ENCODE data around the gene BEX3.
A peak's percentile ranks its signal among the peaks of the same experiment; 100 is the strongest.
"Not testable (repeated sequence)": the region's sequence is repeated elsewhere in the genome, so short reads cannot be mapped to it uniquely, and the experiment has no call there.

BEX3 gene

DNA sequence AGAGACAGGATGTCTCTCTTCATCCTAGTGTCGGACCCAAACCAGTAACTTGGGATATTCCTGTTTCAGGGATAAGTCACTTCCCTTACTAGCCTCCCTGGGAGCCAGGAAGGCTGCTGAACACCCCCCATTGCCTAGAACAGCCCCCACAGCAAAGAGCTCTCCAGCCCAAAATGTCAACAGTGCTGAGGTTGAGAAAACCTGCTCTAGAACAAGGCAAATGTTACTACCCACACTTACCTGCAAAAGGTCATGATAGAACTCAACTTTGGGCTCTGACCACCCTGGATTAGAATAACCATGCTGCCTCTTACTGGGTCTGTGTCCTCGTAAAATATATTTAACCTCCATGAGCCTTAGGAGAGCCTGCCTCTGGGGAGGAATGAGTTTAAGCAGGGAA, 20.3 kb downstream of the BEX3 start:
- Mint-ChIP-seq H3K4me3 (no peak overlapping the region), H3K27me3 (peaks cover 0 to 25% of the 10 kb centered on the region in 2 donors), H3K9me3 (no peaks in the 10 kb centered on the region), H3K36me3 (ENCODE audit: insufficient read depth) (no peaks in the 10 kb centered on the region), H3K27ac (no peak overlapping the region), H3K4me1 (ENCODE audit: low read depth in 2 of 2) (no peaks in the 10 kb centered on the region)
- ATAC-seq (replicated peaks) = no peak
- no peak for DNase-seq

DNA sequence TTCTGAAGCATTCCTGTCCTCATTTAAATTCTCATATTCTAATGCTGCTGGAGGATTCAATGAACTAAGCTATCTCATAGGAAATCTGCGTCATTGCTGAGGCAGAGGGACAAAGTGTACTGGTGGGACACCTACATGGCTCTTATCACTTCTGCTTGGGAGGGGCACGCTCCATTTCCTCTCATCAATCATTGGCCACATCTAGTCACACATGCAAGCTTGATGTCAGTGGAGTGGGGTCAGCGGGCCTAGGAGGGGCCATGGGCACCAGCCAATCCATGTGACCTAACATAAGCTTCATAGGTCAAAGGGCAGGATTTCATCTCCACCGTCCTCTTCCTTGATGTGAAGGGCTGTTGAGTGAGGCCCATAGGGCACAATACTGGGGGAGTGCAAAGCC, 21.4 kb downstream of the BEX3 start:
- Mint-ChIP-seq H3K36me3 (ENCODE audit: insufficient read depth) (no peaks in the 10 kb centered on the region), H3K27me3 (peaks cover 0 to 21% of the 10 kb centered on the region in 2 donors), H3K9me3 (no peaks in the 10 kb centered on the region), H3K4me1 (ENCODE audit: low read depth in 2 of 2) (no peaks in the 10 kb centered on the region), H3K27ac (no peak overlapping the region), H3K4me3 (no peak overlapping the region)
- ATAC-seq (replicated peaks) (no peak), DNase-seq (no peak)

DNA sequence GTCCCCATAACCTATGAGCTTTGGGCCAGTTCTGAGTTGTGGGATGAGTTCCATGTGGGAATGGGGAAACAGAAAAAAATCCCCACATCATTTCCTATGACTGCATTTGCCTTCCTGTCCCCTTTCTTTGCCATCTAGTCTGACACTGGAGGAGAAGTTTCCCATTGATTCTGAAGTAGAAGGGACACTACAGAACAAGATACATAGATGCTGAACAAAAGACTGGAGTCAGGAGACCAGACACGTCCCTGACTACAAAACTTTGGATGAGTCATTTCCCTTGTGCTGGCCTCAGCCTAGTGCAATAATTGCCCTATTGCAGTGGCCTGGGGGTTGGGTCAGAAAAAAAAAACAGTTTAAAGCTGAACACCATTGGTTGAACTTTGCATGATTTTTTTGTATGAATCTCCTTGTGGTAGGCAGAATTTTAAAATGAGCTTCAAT, 22.1 kb downstream of the BEX3 start:
- Mint-ChIP-seq H3K4me3 (no peak overlapping the region), H3K27ac (no peak overlapping the region), H3K27me3 (peaks cover 0 to 16% of the 10 kb centered on the region in 2 donors), H3K36me3 (ENCODE audit: insufficient read depth) (no peaks in the 10 kb centered on the region), H3K4me1 (ENCODE audit: low read depth in 2 of 2) (no peaks in the 10 kb centered on the region), H3K9me3 (no peaks in the 10 kb centered on the region)
- DNase-seq (no peak), ATAC-seq (replicated peaks) (no peak)

DNA sequence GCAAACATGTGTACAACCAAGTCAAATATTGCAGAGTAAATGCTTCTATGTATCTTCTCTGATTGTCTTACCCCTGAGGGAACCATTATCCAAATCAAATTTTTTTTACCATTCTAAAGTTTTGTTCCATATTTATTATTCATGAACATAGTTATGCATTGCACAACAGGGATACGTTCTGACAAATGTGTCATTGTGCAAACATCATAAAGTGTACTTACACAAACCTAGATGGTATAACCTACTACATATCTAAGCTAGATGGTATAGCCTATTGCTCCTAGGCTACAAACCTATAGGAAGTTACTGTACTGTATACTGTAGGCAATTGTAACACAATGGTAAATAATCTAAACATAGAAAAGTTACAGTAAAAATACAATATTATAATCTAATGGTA, 23.4 kb downstream of the BEX3 start:
- H3K27me3 Mint-ChIP-seq = peaks cover 0 to 16% of the 10 kb centered on the region in 2 donors
- DNase-seq (no peak), ATAC-seq (replicated peaks) (no peak)
- H3K27ac Mint-ChIP-seq = no peak overlapping the region
- no peaks in the 10 kb centered on the region for H3K9me3 Mint-ChIP-seq
- peaks cover 0 to 4% of the 10 kb centered on the region in 2 donors for H3K4me1 Mint-ChIP-seq (ENCODE audit: low read depth in 2 of 2)
- no peaks in the 10 kb centered on the region for H3K36me3 Mint-ChIP-seq (ENCODE audit: insufficient read depth)
- H3K4me3 Mint-ChIP-seq = no peak overlapping the region

DNA sequence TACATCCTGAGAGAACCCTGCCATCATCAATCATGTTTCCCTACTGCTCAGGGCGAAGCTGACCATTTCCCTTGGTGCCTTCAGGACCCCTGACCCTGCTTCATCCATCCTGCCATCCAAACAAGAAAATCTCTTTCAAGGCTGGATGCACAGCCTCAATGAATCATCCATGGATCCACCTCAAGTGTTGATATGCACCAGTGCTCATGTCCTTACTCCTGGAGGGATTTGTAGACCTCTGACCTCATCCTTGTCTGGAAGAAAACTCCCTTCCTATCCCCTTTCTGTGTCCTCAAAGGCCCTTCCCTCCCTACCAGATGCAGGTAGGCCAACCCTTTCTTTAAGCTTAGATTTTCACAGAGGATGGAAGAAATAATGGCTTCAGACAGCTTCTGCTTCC, 24.6 kb downstream of the BEX3 start:
- Mint-ChIP-seq H3K27me3 (peaks cover 0 to 23% of the 10 kb centered on the region in 2 donors), H3K4me3 (no peak overlapping the region), H3K36me3 (ENCODE audit: insufficient read depth) (no peaks in the 10 kb centered on the region), H3K9me3 (no peaks in the 10 kb centered on the region), H3K27ac (no peak overlapping the region), H3K4me1 (ENCODE audit: low read depth in 2 of 2) (peaks cover 0 to 5% of the 10 kb centered on the region in 2 donors)
- DNase-seq (no peak), ATAC-seq (replicated peaks) (no peak)

DNA sequence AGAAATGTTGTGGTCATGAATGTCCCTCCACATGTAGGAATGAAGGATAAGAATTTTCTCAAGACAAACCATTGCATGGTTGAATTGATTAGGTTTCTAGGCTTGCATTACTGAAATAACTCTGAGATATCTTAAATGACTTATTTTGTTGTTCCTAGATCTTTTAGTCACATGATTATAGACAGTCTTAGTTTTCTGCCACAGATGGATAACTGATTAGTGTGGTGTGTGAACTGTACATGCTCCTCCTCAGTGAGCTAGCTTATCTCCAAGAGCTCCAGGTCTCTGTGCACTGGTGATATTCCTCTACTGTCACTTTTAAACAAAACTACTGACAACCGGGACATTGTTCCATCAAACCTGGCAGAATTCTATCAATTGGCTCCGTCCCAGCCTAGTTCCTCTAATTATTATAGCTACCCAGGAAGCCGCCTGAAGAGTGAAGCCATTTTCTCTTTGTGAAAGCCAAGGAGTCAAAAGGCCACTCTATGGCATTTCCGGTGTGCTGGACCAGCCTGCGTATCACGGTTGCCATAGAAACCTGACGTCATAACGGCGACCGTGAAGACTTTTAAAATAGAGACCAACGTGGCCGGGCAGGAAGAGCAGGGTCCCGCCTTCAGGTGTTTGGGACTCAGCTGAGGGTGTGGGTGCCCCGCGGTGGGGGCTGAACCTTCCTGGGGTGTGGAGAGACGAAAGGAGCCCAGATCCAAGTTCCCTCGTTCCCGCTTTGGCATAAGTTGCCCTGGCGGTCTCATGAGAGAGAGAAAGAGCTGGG, 28.1 kb downstream of the BEX3 start:
- Mint-ChIP-seq H3K27me3 (peaks cover 0 to 7% of the 10 kb centered on the region in 2 donors), H3K4me1 (ENCODE audit: low read depth in 2 of 2) (peaks cover 0 to 5% of the 10 kb centered on the region in 2 donors), H3K9me3 (no peaks in the 10 kb centered on the region), H3K27ac (peak overlapping the region; percentile 44 to 49), H3K4me3 (peak overlapping the region; percentile 71 to 80), H3K36me3 (ENCODE audit: insufficient read depth) (no peaks in the 10 kb centered on the region)
- ATAC-seq (replicated peaks) (peak; percentile 39), DNase-seq (peak; percentile 1 to 19 (median 1))

GRCh38 chrX:103405009-103405333, 28.6 kb downstream of the BEX3 start:
- peaks cover 0 to 7% of the 10 kb centered on the region in 2 donors for H3K27me3 Mint-ChIP-seq
- no peaks in the 10 kb centered on the region for H3K9me3 Mint-ChIP-seq
- H3K4me3 Mint-ChIP-seq = peak overlapping the region; percentile 71 to 80
- DNase-seq (no peak), ATAC-seq (replicated peaks) (no peak)
- peaks cover 0 to 5% of the 10 kb centered on the region in 2 donors for H3K4me1 Mint-ChIP-seq (ENCODE audit: low read depth in 2 of 2)
- no peaks in the 10 kb centered on the region for H3K36me3 Mint-ChIP-seq (ENCODE audit: insufficient read depth)
- H3K27ac Mint-ChIP-seq = peak overlapping the region; percentile 44 to 49

- Mint-ChIP-seq H3K4me1 (ENCODE audit: low read depth in 2 of 2) (peaks cover 0 to 5% of the 10 kb centered on the region in 2 donors), H3K27ac (no peak overlapping the region), H3K9me3 (no peaks in the 10 kb centered on the region), H3K36me3 (ENCODE audit: insufficient read depth) (no peaks in the 10 kb centered on the region), H3K4me3 (no peak overlapping the region), H3K27me3 (peaks cover 0 to 7% of the 10 kb centered on the region in 2 donors)
- DNase-seq (no peak), ATAC-seq (replicated peaks) (no peak)
These were observed 29.9 kb downstream of the BEX3 start for GRCh38 chrX:103406256-103406655.

DNA sequence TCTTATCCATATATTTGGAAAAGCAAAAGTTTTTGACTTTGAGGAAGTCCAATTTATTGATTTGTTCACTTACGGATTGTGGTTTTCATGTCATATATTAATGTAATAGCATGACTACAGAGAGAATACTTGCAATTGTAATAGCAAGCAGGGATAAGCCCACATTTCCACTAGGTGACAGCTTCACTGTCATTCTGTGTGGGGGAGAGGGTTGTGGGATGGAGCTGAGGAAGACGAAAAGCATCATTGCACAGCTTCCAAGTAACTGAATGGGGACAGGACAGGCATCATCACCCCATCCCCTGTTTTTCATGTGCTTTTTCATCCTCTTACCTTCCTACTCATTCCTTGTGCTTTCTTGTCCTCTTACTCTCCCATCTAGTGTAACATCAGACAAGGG, 31.4 kb downstream of the BEX3 start:
- Mint-ChIP-seq H3K4me1 (ENCODE audit: low read depth in 2 of 2) (peaks cover 0 to 5% of the 10 kb centered on the region in 2 donors), H3K36me3 (ENCODE audit: insufficient read depth) (no peaks in the 10 kb centered on the region), H3K27me3 (peaks cover 0 to 7% of the 10 kb centered on the region in 2 donors), H3K9me3 (no peaks in the 10 kb centered on the region), H3K4me3 (no peak overlapping the region), H3K27ac (no peak overlapping the region)
- no peak for DNase-seq
- ATAC-seq (replicated peaks) = no peak

- DNase-seq; H3K4me3 Mint-ChIP-seq; H3K9me3 Mint-ChIP-seq; H3K27ac Mint-ChIP-seq; ATAC-seq (replicated peaks); H3K4me1 Mint-ChIP-seq (ENCODE audit: low read depth in 2 of 2); H3K36me3 Mint-ChIP-seq (ENCODE audit: insufficient read depth); H3K27me3 Mint-ChIP-seq: not testable (repeated sequence)
These were observed 35.4 kb downstream of the BEX3 start for GRCh38 chrX:103411721-103412120.

GRCh38 chrX:103413705-103414387, 37.5 kb downstream of the BEX3 start:
- Mint-ChIP-seq H3K4me1 (ENCODE audit: low read depth in 2 of 2) (no peaks in the 10 kb centered on the region), H3K36me3 (ENCODE audit: insufficient read depth) (no peaks in the 10 kb centered on the region), H3K9me3 (no peaks in the 10 kb centered on the region), H3K27ac (no peak overlapping the region), H3K4me3 (no peak overlapping the region), H3K27me3 (peaks cover 6 to 8% of the 10 kb centered on the region in 2 donors)
- ATAC-seq (replicated peaks) (no peak), DNase-seq (no peak)

GRCh38 chrX:103414561-103414960, 38.2 kb downstream of the BEX3 start:
- Mint-ChIP-seq H3K27ac (no peak overlapping the region), H3K27me3 (peaks cover 6 to 8% of the 10 kb centered on the region in 2 donors), H3K4me3 (no peak overlapping the region), H3K4me1 (ENCODE audit: low read depth in 2 of 2) (no peaks in the 10 kb centered on the region), H3K36me3 (ENCODE audit: insufficient read depth) (no peaks in the 10 kb centered on the region), H3K9me3 (no peaks in the 10 kb centered on the region)
- no peak for ATAC-seq (replicated peaks)
- DNase-seq = no peak

GRCh38 chrX:103415068-103415467, 38.7 kb downstream of the BEX3 start:
- Mint-ChIP-seq H3K4me3 (no peak overlapping the region), H3K4me1 (ENCODE audit: low read depth in 2 of 2) (no peaks in the 10 kb centered on the region), H3K36me3 (ENCODE audit: insufficient read depth) (no peaks in the 10 kb centered on the region), H3K9me3 (no peaks in the 10 kb centered on the region), H3K27me3 (peaks cover 6 to 8% of the 10 kb centered on the region in 2 donors), H3K27ac (no peak overlapping the region)
- DNase-seq = no peak
- ATAC-seq (replicated peaks) = no peak

DNA sequence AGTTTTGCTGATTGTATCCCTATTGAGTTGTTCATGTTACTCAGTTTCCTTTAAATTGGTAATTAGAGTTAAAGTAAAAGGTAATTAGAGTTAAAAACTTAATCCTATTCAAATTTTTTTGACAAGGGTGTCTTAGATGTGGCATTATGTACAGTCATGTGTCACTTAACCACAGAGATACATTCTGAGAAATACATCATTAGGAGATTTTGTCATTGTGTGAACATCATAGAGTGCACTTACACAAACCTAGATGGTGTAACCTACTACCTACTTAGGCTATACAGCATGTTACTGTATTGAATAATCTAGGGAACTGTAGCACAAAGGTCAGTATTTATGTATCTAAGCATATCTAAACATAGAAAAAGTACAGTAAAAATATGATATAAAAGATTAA, 39.2 kb downstream of the BEX3 start:
- H3K27ac Mint-ChIP-seq = no peak overlapping the region
- DNase-seq (no peak), ATAC-seq (replicated peaks) (no peak)
- H3K36me3 Mint-ChIP-seq (ENCODE audit: insufficient read depth) = no peaks in the 10 kb centered on the region
- H3K4me1 Mint-ChIP-seq (ENCODE audit: low read depth in 2 of 2) = no peaks in the 10 kb centered on the region
- peaks cover 6 to 8% of the 10 kb centered on the region in 2 donors for H3K27me3 Mint-ChIP-seq
- no peaks in the 10 kb centered on the region for H3K9me3 Mint-ChIP-seq
- no peak overlapping the region for H3K4me3 Mint-ChIP-seq

Data from effector memory CD8-positive, alpha-beta T cell (primary cell).